HG03571 (cell line): ENCODE results near the gene SLC25A29.

Experiments
- ATAC-seq: cut with Tn5 transposase; IDR thresholded peaks from one replicate; pipeline ENCODE4 v1.9.1; 2021; ENCODE audit not compliant: unreplicated experiment

SLC25A29 gene

DNA sequence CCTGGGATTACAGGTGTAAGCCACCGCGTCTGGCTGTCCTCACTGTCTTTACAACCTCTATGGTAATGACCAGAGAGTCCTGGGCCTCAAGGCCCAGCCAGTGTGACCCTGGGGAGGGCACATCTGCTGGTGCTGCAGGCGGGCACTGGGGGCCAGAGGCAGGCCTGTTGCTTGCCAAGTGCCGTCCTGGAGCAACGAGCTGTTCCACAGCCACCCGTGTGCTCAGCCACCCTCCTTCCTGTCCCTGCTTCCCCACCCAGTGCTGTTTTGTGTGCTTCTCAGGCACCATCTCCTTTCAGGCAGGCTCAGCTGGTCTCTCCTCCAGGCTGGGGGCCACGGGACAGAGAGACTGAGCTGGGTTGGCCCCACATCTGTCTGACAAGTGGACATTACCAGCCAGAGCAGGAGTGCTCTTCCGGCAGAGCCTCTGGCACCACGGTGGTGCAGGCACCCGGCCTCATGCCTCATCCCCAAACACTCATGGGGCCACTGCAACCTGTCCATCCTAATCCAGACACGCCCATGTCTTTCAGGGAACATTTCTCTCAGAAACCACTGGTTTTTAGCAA is 25.9 kb upstream of the SLC25A29 start:
- ATAC-seq: no peak

DNA sequence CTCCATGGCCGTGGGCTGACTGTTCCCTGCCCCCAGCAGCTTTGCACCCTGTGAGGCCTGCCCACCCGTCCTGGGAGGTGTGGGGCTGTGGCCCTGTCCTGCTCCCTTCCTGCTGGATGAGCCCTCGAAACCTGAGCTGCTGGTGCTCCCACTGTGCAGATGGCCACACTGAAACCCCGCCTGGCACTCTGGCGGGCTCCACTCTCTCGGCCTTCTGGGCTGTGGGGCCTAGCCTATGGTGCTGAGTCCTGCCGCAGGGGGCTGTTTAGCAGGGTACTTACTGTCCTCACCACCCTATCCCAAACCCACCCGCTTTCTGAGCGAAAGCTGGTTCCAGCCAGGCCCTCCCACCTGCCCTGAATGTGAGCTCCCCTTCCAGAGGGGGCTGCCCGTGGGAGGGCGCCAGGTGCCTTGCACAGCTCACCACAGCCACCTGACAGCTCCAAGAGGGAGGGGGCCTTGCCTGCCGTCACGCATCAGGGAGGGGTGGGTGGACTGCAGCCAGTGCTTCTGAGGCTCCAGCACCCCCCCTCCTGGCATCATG is 24.2 kb upstream of the SLC25A29 start:
- no peak for ATAC-seq

DNA sequence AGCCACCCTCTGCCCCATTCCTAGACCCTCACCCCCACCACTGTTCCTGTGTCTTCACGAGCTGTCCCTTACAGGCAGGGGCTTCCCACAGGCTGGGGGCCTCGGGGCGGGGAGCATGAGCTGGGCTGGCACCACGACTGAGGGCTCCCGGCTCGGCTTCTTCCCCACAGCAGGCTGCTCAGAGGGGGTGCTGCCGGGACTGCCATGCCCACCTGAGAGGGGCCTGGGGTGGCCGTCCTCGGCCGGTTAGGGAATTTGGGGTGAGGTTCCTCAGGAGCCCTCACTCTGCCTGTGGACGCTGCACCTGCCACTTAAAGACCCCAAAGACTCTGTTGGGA is 23.7 kb upstream of the SLC25A29 start:
- ATAC-seq: no peak

DNA sequence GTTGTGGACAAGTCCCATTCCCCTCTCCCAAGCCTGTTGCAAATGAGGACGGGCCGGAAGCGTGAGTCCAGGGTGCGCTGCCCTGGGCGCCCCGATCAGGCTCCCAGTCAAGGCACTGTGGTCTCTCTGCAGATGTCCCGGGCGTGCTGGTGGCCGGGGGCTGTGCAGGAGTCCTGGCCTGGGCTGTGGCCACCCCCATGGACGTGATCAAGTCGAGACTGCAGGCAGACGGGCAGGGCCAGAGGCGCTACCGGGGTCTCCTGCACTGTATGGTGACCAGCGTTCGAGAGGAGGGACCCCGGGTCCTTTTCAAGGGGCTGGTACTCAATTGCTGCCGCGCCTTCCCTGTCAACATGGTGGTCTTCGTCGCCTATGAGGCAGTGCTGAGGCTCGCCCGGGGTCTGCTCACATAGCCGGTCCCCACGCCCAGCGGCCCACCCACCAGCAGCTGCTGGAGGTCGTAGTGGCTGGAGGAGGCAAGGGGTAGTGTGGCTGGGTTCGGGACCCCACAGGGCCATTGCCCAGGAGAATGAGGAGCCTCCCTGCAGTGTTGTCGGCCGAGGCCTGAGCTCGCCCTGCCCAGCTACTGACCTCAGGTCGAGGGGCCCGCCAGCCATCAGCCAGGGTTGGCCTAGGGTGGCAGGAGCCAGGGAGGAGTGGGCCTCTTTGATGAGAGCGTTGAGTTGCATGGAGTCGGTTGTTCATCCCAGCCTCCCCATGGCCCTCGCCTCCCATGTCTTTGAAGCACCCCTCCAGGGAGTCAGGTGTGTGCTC is 23.2 kb upstream of the SLC25A29 start:
- ATAC-seq: no peak

DNA sequence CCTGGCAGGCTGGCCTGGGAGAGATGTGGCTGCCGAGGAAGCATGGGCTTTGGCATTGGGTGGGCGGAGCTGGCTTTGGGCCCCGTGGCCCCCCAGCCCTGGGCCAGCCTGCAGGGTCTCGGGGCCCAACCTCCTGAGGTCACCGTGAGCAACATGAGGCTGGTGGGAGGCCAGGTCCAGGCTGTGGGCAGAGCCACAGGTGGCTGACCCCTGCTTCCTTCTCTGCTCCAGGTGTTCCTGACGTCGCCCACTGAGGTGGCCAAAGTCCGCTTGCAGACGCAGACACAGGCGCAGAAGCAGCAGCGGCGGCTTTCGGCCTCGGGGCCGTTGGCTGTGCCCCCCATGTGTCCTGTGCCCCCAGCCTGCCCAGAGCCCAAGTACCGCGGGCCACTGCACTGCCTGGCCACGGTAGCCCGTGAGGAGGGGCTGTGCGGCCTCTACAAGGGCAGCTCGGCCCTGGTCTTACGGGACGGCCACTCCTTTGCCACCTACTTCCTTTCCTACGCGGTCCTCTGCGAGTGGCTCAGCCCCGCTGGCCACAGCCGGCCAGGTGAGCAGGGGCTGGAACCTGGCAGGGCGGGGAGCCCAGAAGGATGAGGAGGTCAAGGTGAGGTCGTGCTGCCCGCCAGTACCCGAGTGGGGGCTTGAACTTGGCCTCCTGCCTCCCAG is 22.4 kb upstream of the SLC25A29 start:
- no peak for ATAC-seq

DNA sequence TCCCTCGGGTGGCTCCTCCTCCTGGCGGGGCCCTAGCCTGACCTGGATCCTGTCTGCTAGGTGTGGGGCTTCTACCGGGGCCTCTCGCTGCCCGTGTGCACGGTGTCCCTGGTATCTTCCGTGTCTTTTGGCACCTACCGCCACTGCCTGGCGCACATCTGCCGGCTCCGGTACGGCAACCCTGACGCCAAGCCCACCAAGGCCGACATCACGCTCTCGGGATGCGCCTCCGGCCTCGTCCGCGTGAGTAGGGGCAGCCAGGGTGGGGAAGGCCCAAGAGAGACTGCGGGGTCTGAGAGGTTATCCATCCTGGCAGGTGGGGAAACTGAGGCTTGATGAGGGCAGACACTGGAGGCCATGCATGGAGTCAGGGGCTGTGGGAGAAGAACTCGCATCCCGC is 20.9 kb upstream of the SLC25A29 start:
- ATAC-seq: no peak

DNA sequence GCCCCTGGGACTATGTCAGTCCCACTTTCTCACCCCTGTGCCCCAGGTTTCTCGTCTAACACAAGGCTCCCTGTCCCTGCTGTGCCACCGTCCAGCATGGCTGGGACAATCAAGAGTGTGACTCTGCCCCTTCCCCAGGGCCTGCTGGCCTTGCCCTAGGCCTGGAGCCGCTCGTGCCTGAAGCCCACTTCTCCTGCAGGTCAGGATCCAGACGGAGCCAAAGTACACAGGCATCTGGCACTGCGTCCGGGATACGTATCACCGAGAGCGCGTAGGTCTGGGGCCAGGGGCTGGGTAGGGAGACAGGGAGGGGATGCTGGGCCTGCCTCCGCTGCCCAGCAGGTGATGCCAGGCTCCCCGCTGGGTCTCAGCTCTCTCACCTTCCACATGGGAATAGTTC is 19.7 kb upstream of the SLC25A29 start:
- ATAC-seq: no peak

DNA sequence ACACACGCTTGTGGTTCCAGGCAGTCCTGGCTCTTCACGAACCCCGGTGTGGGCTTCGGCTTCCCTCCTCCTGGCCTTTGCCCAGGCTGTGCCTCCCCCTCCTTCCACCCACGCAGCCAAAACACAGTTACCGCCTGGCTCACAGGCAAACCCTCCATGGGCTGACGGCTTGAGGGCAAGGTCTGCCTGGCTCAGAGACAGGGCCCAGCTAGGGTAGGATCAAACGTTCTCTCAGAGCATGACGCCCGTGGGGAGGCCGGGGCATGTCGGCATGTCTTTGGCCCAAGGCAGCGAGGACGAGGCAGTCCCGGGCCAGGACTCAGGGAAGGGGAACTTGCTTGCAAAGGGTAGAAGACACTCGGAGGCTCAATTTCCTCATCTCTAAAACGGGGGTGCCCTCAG is 19.0 kb upstream of the SLC25A29 start:
- no peak for ATAC-seq

DNA sequence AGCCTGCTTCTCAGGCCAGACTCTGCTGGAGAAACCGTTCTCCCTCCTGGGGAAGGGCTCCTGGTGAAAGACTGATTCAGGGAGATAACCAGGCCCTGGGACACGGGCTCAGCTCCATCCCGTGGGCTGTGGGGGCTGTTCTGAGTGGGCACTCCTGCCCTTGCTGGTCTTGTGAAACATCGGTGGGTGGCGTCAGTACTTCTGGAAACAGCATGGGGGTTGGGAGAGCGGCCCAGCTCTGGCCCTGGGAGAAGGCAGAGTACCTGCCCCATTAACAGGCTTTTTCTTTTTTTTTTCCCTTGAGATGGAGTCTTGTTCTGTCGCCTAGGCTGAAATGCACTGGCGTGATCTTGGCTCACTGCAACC is 17.7 kb upstream of the SLC25A29 start:
- ATAC-seq: no peak

DNA sequence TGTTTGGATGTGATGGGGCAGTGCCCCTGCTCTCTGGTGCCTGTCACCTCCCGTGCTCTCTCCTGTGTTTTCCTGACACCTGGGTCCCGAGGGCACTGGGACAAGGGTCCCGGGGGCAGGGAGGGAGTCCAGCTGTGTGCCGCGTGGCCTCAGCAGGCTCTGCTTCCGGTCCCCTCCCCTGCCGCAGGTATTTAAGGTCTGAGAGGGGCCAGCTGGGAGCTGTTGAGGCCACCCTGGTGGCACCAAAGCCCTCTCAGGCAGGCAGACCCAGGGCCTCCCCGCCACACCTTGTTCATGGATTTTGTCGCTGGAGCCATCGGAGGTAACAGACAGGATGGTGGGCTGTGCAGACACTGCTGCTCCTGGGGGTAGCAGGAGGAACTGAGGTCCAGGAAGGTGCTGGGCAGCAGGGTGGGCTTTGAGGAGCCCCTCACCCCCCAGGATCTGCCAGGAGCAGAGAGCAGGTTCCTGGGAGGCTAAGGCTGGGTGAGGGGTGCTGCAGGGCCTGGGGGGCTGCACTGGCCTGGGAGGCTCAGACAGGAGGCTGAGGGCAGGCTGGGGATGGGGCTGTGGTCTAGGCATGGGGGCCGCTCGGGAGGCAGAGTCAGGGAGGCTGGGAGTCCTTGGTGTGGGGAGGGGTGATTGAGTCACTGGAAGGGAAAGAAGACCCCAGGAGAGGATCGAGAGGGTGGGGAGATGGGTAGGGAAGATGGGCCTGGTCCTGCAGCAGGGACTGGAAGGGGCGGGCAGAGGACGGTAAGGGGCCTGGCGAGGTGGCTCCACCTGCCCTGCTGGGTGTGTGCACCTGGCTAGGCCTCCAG is 17.1 kb upstream of the SLC25A29 start, which contains the start of gene SLC25A47:
Gene SLC25A47 (plus strand): TSS at position 219 of the 821 bp plus-strand sequence. CDS start 76 bp downstream, at position 295.
- no peak for ATAC-seq

DNA sequence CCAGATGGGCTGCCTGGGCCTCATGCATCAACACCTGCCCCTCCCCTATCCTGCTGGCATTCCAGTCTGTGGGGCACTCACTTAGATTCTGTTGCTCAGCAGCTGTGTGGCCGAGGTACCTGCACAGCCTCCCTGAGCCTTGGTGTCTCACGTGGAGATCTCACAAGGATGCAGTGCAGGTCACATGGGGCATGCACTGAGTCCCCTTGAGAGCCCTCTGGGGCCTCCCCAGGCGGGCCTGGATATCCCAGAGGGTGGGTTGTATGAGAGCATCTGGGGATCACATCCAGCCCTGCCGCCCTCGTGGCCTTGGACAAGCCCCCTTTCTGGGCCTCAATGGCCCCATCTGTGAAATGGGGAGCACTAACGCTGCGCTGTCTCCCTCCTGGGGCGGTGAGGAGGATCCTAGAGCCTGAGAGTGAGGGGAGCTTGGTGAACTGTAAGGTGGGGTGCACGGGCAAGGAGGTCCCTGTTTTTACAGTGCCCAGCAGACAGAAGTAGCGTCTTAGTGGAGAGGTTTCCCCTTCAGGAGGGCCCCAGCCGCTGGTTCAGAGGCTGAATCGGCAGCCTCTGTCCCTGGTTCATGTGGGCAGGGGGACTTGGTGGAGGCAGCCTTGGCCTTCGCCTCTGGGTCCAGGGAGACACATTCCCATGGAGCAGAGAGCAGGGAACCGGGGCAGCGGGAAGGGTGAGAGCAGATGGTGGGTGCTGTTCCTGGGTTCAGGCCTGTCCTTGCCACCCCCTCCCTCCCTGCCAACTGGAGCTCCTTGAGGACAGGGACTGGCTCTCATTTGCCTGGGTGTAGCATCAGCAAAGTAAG is 16.1 kb upstream of the SLC25A29 start:
- no peak for ATAC-seq

DNA sequence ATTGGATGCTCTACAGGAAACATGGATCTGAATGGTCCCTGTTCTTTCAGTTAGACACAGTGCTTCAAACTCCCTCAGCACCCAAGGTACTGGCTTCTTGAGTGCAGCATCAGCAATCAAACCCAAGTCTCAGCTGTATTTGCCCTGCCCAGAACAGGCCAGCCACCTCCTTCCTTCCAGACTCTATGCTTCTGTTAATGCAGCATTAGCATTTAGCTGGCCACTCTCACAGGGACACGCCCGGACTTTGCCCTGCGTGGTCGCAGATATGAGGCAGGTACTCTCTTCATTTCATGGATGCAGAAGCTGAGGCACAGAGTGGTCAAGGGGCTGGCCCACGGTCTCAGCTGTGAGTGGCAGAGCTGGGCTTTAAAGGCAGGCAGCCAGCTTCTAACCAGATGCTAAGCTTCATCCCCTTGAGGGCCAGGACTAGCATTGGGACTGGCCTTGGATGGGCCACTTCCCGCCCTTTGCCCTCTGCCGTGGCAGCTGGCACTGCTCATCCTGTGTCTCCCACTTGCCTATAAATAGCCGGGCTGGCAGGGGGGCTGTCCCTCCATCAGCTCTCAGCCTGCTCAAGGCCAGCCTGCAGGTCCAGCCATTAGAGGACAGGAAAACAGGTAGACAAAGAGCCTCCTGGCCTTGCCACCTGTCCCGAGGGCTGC is 15.4 kb upstream of the SLC25A29 start:
- ATAC-seq: no peak

DNA sequence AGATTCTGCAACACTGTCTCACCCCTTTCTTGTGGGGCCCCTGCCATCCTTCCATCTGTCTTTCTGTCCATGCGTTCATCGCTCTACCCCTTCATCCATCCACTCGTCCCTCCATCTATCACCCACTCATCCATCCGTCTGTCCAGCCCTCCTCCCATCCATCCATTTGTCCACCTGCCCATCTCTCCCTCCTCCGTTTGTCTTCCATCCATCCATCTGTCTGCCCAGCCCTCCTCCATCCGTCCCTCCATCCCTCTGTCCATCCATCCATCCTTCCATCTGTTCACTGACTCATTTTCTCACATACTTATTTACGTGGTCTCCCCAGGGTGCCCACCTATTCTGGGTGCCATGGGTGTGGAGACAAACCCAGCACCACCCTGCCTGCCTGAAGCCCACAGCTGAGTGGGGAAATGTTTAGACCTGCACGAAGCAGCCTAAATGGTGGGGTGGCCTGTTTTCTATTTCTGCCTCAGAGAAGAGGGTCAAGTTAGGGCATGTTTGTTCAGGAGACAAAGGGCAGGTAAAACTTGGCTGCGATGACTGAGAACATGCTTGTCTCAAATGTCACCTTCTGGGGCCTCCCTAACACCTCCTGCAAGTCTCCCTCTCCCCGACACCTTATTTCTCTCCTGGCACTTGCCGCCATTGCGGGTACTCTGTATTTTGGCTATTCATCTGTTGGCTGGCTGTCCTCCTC is 14.1 kb upstream of the SLC25A29 start:
- no peak for ATAC-seq

DNA sequence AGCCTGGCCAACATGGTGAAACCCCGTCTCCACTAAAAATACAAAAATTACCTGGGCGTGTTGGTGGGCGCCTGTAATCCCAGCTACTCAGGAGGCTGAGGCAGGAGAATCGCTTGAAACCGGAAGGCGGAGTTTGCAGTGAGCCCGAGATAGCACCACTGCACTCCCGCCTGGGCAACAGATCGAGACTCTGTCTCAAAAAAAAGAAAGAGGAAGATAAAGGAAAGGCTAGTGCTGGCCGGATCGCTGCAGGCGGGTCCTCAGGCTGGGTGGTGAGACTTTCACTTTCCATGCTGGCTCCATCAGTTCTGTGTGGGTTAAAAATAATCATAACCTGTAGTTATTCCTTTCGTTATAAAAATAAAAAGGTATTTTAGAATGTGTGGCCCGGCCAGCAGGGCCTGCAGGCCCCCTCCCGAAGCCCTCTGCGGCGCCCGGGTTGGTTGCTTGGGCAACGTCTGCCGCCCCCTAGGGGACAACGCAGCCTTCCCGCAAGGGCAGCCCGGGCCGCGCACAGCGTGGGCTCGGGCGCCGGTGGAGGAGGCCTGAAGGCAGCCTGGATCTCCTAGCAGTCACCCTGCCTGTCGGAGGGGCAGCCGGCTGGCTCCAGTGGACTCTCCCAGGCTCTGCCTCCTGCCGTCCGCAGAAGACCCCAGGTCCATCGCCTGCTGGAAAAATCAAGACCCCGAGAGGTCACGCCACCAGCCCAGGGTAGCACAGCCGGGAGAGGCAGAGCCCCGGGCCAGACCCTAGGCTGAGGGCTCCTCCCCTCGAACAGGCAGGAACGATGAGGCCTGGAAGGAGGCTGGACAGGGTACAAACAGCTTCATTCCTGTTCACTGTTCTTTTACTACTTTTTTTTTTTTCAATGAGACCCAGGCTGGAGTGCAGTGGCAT is 11.9 kb upstream of the SLC25A29 start:
- peak; percentile 88 for ATAC-seq

DNA sequence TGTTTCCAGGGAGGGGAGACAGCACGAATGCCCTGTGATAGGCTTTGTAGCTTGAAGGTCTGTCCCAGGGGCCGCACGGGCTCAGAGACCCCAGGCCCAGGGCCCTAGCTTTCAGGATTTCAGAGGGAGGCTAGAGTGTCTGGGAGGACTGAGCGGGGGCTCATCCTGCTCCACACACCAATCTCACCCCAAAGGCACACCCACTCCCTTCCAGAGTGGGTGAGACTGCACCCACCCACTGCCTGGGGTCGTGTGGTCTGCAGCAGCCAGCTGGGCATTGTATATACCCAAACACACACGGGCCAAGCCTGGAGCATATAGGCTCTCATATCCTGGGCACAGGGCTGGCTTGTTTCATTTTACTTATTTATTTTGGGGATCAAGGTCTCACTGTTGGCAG is 11.1 kb upstream of the SLC25A29 start:
- ATAC-seq: no peak

DNA sequence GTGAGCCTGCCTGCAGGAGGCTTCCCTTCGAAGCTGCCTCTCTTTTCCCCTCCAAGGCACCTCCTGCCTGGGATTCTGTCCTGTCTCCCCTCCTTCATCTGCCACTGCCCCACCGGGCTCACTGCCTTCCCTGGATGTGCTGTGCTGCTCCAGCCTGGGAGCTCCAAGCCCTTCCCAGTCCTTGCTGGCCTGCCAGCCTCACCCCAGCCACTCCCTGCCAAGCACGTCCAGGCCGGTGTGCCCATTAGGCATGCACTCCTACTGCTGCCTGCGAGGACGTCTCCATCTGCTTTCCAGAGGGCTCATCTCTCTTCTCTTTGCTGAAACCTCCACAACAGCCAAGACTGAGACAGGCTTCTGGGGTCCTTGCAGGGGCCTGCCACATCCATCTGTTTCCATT is 8.5 kb upstream of the SLC25A29 start:
- ATAC-seq: no peak

DNA sequence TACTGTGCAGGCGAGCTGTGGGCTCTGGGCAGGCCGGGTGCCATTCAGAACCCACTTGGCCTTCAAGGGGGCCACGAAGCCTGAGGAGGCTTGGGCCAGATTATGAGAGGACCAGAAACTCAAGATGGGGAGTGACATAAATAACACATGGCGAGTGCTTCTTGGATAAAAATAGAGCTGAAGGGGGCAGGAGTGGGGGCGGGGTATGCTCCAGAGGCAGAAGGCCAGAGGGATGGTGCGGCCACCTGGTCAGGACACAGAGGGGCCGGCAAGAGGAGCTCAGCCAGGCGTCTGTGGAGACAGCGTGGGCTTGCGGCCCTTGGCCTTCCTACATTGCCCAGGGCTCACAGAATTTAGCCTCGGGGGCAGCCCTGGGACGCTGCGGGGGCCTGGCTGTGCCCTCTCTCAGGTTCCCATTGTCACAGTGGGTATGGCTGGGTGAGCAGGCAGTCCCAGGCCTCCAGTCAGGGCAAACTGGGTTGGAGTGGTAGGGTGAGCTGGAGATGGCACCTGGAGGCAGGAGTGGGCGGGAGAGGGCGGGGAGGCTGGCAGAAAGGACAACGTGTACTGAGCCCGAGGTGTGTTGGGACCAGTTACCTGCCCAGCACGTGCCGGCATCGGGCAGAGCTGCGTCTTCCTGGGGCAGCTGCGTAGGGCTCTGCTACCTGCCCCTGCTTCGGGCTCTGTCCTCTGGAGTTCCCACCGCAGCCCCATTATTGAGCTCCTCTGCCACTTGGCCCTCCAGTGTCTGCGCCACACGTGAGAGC is 7.4 kb upstream of the SLC25A29 start:
- no peak for ATAC-seq
